Glomerular visceral epithelial cell (primary cell): Measurements from ENCODE around the gene HERC2.
"Not testable (repeated sequence)": the region's sequence is repeated elsewhere in the genome, so short reads cannot be mapped to it uniquely, and the experiment has no call there.

Experiments used
- DNase-seq: peaks from one replicate; pipeline ENCODE4 v3.0.0-alpha.2; 2016; ENCODE audit errors: extremely low spot score

Gene HERC2

GRCh38 chr15:28273873-28274610, 47.9 kb downstream of the HERC2 start:
- DNase-seq = no peak

- DNase-seq = no peak
Measured at GRCh38 chr15:28273468-28273867, 48.5 kb downstream of the HERC2 start.

- no peak for DNase-seq
Measured at GRCh38 chr15:28272587-28272986, 49.4 kb downstream of the HERC2 start.

- DNase-seq = no peak
Measured at GRCh38 chr15:28271697-28272260, 50.2 kb downstream of the HERC2 start.

- no peak for DNase-seq
Measured at GRCh38 chr15:28269097-28269496, 52.9 kb downstream of the HERC2 start.

GRCh38 chr15:28267727-28268126, 54.3 kb downstream of the HERC2 start:
- no peak for DNase-seq

- DNase-seq = no peak
Measured at GRCh38 chr15:28265334-28266019, 56.5 kb downstream of the HERC2 start.

- DNase-seq = no peak
Measured at GRCh38 chr15:28264166-28264565, 57.8 kb downstream of the HERC2 start.

GRCh38 chr15:28262438-28262837, 59.5 kb downstream of the HERC2 start:
- no peak for DNase-seq

- DNase-seq = no peak
Measured at GRCh38 chr15:28260722-28261121, 61.3 kb downstream of the HERC2 start.

GRCh38 chr15:28260317-28260716, 61.7 kb downstream of the HERC2 start:
- DNase-seq = no peak

- no peak for DNase-seq
Measured at GRCh38 chr15:28255965-28256364, 66.0 kb downstream of the HERC2 start.

- DNase-seq = no peak
Measured at GRCh38 chr15:28252831-28253230, 69.1 kb downstream of the HERC2 start.

- DNase-seq = no peak
Measured at GRCh38 chr15:28246605-28247004, 75.4 kb downstream of the HERC2 start.

- no peak for DNase-seq
Measured at GRCh38 chr15:28243901-28244300, 78.1 kb downstream of the HERC2 start.

GRCh38 chr15:28243399-28243798, 78.6 kb downstream of the HERC2 start:
- no peak for DNase-seq

- DNase-seq = not testable (repeated sequence)
Measured at GRCh38 chr15:28238296-28238695, 83.7 kb downstream of the HERC2 start.

GRCh38 chr15:28231743-28232142, 90.2 kb downstream of the HERC2 start:
- not testable (repeated sequence) for DNase-seq

- not testable (repeated sequence) for DNase-seq
Measured at GRCh38 chr15:28231336-28231735, 90.6 kb downstream of the HERC2 start.

- not testable (repeated sequence) for DNase-seq
Measured at GRCh38 chr15:28228990-28229640, 92.9 kb downstream of the HERC2 start.

- no peak for DNase-seq
Measured at GRCh38 chr15:28228096-28228495, 93.9 kb downstream of the HERC2 start.

- peak; percentile 21 for DNase-seq
Measured at GRCh38 chr15:28227303-28227702, 94.7 kb downstream of the HERC2 start.
